Fibroblast of upper back skin (primary cell): ENCODE results near the gene UBL4B.

Experiments used
- DNase-seq: peaks from one replicate; pipeline ENCODE4 v3.0.0-alpha.2; 2013

UBL4B gene

GRCh38 chr1:110118636-110119396 is 6.6 kb downstream of the UBL4B start:
- no peak for DNase-seq

- DNase-seq = no peak
These were observed 7.6 kb downstream of the UBL4B start for GRCh38 chr1:110119843-110120242.

GRCh38 chr1:110120960-110121561 is 8.8 kb downstream of the UBL4B start:
- DNase-seq = no peak

GRCh38 chr1:110123224-110123623 is 11.0 kb downstream of the UBL4B start:
- DNase-seq = peak; percentile 47

- DNase-seq = no peak
These were observed 13.6 kb downstream of the UBL4B start for GRCh38 chr1:110125810-110126209.

GRCh38 chr1:110130113-110130591 is 17.9 kb downstream of the UBL4B start:
- DNase-seq = no peak

- DNase-seq = no peak
These were observed 18.7 kb downstream of the UBL4B start for GRCh38 chr1:110130989-110131388.

GRCh38 chr1:110132682-110133081 is 20.4 kb downstream of the UBL4B start:
- DNase-seq = no peak

GRCh38 chr1:110133436-110133835 is 21.2 kb downstream of the UBL4B start:
- DNase-seq = peak; percentile 56

- no peak for DNase-seq
These were observed 21.9 kb downstream of the UBL4B start for GRCh38 chr1:110134050-110134595.

GRCh38 chr1:110135246-110135645 is 23.0 kb downstream of the UBL4B start:
- no peak for DNase-seq

- no peak for DNase-seq
These were observed 23.4 kb downstream of the UBL4B start for GRCh38 chr1:110135666-110136065.

- DNase-seq = no peak
These were observed 24.7 kb downstream of the UBL4B start for GRCh38 chr1:110136911-110137310.

- no peak for DNase-seq
These were observed 26.7 kb downstream of the UBL4B start for GRCh38 chr1:110138956-110139355.

GRCh38 chr1:110144366-110144765 is 32.1 kb downstream of the UBL4B start:
- no peak for DNase-seq

- no peak for DNase-seq
These were observed 36.7 kb downstream of the UBL4B start for GRCh38 chr1:110148961-110149360.

- DNase-seq = peak; percentile 31
These were observed 38.3 kb downstream of the UBL4B start, which contains the start of gene SLC6A17 for GRCh38 chr1:110150330-110151174. SLC6A17 (plus strand) TSS chr1:110150494; CDS start chr1:110166930, 16,436 bp downstream.

GRCh38 chr1:110151175-110151669 is 39.0 kb downstream of the UBL4B start:
- no peak for DNase-seq

GRCh38 chr1:110152133-110152785 is 40.0 kb downstream of the UBL4B start:
- peak; percentile 24 for DNase-seq

GRCh38 chr1:110153407-110153950 is 41.2 kb downstream of the UBL4B start:
- DNase-seq = no peak

GRCh38 chr1:110155878-110156522 is 43.8 kb downstream of the UBL4B start:
- DNase-seq = peak; percentile 62
